ENCODE data around the gene ITIH4. TPM values are rescaled to one million over a fixed set of nuclear protein-coding genes. Genes with fewer than 3 reads are reported as not detected.

Gene ITIH4
- total and polyA plus RNA-seq, 10 of the 15 experiments (the other 5 are each of a cell fraction or from before 2014, with no cell fraction given): 0.64 to 4.1 (median 1.3) TPM

- no peaks in the 10 kb centered on the region for H3K79me2 ChIP-seq (ENCODE audit: control insufficient read depth, insufficient read depth, low read length)
- ATAC-seq (no peak), DNase-seq (ENCODE audit: low read depth, low spot score) (no peak), FAIRE-seq (no peak)
- 83% methylated on average over 7 of the region's 7 CpGs for WGBS (ENCODE audit: insufficient coverage, insufficient replicate concordance, low lambda C conversion rate, missing lambda C conversion rate)
- no peaks in the 10 kb centered on the region for H3K9me3 ChIP-seq (replicated peaks; ENCODE audit: control insufficient read depth, insufficient read depth, low read length)
- H3K4me1 ChIP-seq (ENCODE audit: control insufficient read depth, insufficient read depth, low read length): no peaks in the 10 kb centered on the region
- SMC1A ChIA-PET (ENCODE audit: uncharacterized antibody, unreplicated experiment): interaction anchor here (0.6 kb wide), 1 partner anchor 114 kb away, joined by 3 read pairs; no protein-coding TSS in a partner anchor
- POLR2A ChIA-PET: no interaction called here
- H4K20me1 ChIP-seq (ENCODE audit: control insufficient read depth, insufficient read depth): no peaks in the 10 kb centered on the region
- RAD21 ChIA-PET (ENCODE audit: unreplicated experiment): no interaction called here
- no peak overlapping the region for H3K27ac ChIP-seq (ENCODE audit: control insufficient read depth, insufficient read depth)
- no peaks in the 10 kb centered on the region for H3K36me3 ChIP-seq (ENCODE audit: control insufficient read depth in 2 of 2, insufficient read depth in 2 of 2, low read length in 1 of 2)
- H3K4me2 ChIP-seq (ENCODE audit: control insufficient read depth, insufficient read depth): no peak overlapping the region
- H3K4me3 ChIP-seq: no peak overlapping the region
- in situ Hi-C loops (cut with MboI): no loop called here
- BruUV-seq (replicated peaks): no TSS peak
- no peaks in the 10 kb centered on the region for H3K27me3 ChIP-seq (replicated peaks in 1 of 2; ENCODE audit: control insufficient read depth in 2 of 2, insufficient read depth in 2 of 2, low read length in 1 of 2)
- no peak overlapping the region for H3K9ac ChIP-seq (ENCODE audit: control insufficient read depth, insufficient read depth, low read length)
- intact Hi-C loops (cut with micrococcal nuclease; ENCODE audit: unreplicated experiment): no loop called here
- CTCF ChIA-PET: no interaction called here
- H2AFZ ChIP-seq (ENCODE audit: control insufficient read depth, low read depth, low read length): no peak overlapping the region
- TF ChIP-seq RELA (IDR thresholded peaks at IDR 0.05; ENCODE audit: borderline replicate concordance, partially characterized antibody): no peak
- TF ChIP-seq POLR2A (IDR thresholded peaks at IDR 0.05; ENCODE audit: low read depth, low read length): no peak
- no peak for TF ChIP-seq SP1 (IDR thresholded peaks at IDR 0.05; ENCODE audit: low read depth, low read length)
- no peak for TF ChIP-seq USF1 (IDR thresholded peaks at IDR 0.05; ENCODE audit: borderline replicate concordance, extremely low read length, insufficient read depth, low read depth, low read length)
- TF ChIP-seq, protein P1, sequence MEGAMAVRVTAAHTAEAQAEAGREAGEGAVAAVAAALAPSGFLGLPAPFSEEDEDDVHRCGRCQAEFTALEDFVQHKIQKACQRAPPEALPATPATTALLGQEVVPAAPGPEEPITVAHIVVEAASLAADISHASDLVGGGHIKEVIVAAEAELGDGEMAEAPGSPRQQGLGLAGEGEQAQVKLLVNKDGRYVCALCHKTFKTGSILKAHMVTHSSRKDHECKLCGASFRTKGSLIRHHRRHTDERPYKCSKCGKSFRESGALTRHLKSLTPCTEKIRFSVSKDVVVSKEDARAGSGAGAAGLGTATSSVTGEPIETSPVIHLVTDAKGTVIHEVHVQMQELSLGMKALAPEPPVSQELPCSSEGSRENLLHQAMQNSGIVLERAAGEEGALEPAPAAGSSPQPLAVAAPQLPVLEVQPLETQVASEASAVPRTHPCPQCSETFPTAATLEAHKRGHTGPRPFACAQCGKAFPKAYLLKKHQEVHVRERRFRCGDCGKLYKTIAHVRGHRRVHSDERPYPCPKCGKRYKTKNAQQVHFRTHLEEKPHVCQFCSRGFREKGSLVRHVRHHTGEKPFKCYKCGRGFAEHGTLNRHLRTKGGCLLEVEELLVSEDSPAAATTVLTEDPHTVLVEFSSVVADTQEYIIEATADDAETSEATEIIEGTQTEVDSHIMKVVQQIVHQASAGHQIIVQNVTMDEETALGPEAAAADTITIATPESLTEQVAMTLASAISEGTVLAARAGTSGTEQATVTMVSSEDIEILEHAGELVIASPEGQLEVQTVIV (IDR thresholded peaks at IDR 0.05; ENCODE audit: borderline replicate concordance, partially characterized antibody): no peak
- TF ChIP-seq KDM1A (IDR thresholded peaks at IDR 0.05; ENCODE audit: borderline replicate concordance): no peak
- TF ChIP-seq E2F4 (IDR thresholded peaks at IDR 0.05; ENCODE audit: low read depth, low read length): no peak
- no peak for TF ChIP-seq ZBTB11 (CRISPR knock-in tag; IDR thresholded peaks at IDR 0.05)
- TF ChIP-seq, protein P2, sequence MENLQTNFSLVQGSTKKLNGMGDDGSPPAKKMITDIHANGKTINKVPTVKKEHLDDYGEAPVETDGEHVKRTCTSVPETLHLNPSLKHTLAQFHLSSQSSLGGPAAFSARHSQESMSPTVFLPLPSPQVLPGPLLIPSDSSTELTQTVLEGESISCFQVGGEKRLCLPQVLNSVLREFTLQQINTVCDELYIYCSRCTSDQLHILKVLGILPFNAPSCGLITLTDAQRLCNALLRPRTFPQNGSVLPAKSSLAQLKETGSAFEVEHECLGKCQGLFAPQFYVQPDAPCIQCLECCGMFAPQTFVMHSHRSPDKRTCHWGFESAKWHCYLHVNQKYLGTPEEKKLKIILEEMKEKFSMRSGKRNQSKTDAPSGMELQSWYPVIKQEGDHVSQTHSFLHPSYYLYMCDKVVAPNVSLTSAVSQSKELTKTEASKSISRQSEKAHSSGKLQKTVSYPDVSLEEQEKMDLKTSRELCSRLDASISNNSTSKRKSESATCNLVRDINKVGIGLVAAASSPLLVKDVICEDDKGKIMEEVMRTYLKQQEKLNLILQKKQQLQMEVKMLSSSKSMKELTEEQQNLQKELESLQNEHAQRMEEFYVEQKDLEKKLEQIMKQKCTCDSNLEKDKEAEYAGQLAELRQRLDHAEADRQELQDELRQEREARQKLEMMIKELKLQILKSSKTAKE (IDR thresholded peaks at IDR 0.05; ENCODE audit: low read depth, poor library complexity, severe bottlenecking): no peak
- no peak for TF ChIP-seq CHD2 (IDR thresholded peaks at IDR 0.05; ENCODE audit: borderline replicate concordance, low read depth, low read length)
- TF ChIP-seq NFYB (IDR thresholded peaks at IDR 0.05; ENCODE audit: insufficient read depth, low read depth, low read length): no peak
- TF ChIP-seq ZNF274 (IDR thresholded peaks at IDR 0.05; ENCODE audit: insufficient read depth, insufficient read length): no peak
- no peak for TF ChIP-seq GATAD2B (conservative IDR thresholded peaks at IDR 0.05; ENCODE audit: low read depth)
Measured at GRCh38 chr3:52817860-52818259, 12.6 kb downstream of the ITIH4 start.

Data from GM12878 (cell line).